Measurements from ENCODE around the gene NOVA2.

NOVA2 gene, protein sequence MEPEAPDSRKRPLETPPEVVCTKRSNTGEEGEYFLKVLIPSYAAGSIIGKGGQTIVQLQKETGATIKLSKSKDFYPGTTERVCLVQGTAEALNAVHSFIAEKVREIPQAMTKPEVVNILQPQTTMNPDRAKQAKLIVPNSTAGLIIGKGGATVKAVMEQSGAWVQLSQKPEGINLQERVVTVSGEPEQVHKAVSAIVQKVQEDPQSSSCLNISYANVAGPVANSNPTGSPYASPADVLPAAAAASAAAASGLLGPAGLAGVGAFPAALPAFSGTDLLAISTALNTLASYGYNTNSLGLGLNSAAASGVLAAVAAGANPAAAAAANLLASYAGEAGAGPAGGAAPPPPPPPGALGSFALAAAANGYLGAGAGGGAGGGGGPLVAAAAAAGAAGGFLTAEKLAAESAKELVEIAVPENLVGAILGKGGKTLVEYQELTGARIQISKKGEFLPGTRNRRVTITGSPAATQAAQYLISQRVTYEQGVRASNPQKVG

GRCh38 chr19:45973553-45974338 is at the start of gene NOVA2:
Gene NOVA2 (minus strand): TSS chr19:45973865. CDS start chr19:45973351, 514 bp downstream.
- no peak for DNase-seq (ENCODE audit: low read depth)

DNA sequence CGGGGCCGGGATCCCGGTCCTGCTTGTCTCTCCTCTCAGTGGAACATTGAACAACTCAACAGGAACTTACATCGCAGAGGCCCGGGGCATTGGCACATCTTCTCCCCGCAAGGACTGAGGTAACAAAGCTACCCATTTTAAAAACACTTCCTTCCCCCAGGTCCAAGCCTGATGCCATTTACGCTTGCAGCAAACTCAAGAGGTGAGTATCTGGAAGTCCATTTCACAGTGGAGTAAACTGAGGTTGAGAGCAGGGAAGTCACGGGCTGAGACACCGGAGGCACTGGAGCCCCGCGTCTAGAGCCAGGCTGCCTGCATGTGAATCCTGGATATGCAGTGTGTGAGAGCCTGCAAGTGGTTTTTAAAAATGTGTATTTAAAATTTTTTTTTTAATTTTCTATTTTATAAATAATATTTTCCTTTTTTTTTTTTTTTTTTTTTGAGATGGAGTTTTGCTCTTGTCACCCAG is 49.7 kb upstream of the NOVA2 start:
- DNase-seq (ENCODE audit: low read depth) = no peak

DNA sequence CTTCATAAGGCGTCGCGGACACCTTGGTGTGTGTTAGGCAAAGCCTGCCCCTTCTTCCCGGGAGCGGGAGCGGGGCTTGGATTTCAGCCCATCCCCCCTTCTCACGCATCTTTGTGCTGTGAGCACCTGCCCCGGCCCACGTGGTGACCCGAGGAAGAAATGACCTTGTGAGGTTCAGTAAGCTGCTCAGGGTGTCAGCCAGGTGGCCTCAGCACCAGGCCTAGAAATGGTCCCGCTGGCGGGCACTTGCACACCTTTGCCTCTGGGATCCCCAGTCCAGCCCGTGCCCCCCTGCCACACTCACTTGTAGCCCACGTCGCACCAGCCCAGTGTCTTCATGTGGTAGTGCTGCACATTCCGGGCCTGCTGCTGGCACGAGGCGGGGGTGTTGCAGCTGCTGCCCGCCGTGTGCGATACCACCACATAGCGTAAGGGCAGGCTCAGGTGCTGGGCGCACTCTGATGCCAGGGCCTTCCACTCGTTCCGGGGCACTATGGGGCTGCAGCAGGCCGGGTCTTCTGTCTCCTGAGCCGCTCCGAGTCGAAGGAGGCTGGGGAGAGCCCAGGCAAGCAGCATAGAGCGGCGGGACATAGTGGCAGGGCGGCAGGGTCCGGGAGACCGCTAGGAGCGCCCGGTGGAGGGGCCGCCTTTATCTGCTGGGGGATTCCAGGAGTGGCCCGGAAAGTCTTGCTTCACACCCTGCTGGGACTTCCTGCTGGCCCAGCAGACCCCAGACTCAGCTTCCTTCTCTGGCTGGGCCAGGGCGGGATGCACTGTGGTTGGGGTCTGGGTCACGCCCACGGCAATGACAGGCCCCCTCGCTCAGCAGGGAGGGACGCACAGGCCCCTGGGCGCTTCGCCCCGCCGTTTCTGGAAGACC is 49.0 kb upstream of the NOVA2 start, which contains the start of gene PGLYRP1:
Gene PGLYRP1 (minus strand): TSS at position 623 of the 880 bp plus-strand sequence. CDS start 32 bp downstream, at position 591.
- DNase-seq (ENCODE audit: low read depth) = no peak

GRCh38 chr19:46022061-46022430 is 48.4 kb upstream of the NOVA2 start:
- no peak for DNase-seq (ENCODE audit: low read depth)

DNA sequence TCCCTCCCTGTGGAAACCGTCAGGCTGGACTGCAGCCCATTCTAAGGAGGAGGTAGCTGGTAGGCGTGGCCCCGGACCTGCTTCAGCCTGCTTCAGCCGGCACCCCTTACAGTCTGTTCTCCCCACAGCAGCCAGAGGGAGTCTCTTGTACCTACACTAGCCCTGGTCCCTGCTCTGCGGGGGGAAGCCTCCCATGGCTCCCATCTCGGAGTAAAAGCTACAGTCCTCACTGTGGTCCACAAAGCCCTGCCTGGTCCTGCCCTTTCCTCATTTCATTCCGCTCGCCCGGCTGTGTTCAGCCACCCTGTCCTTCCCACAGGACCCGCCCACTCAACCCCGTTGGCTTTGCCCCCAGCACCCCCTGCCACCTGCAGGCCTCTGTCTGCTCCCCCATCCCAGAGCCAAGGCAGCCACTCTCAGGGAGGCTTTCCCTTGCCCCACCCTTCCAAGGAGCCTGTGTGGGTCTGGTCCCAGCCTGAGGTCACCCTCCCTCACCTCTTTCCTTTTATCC is 47.9 kb upstream of the NOVA2 start:
- no peak for DNase-seq (ENCODE audit: low read depth)

DNA sequence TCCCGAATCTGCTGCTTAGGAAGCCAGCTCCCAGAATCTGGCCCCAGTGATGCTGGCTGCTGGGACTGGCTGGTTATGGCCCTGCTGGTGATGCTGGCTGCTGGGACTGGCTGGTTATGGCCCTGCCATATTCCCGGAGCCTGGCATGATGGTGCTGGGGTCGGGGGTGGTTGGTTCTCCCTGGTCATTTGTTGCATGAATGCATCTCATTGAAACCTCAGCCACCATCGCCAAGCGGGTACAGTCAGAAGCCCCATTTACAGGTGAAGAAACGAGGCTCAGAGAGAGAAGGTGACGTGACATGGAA is 47.1 kb upstream of the NOVA2 start:
- DNase-seq (ENCODE audit: low read depth) = no peak

GRCh38 chr19:46019270-46019669 is 45.6 kb upstream of the NOVA2 start:
- DNase-seq (ENCODE audit: low read depth) = no peak

DNA sequence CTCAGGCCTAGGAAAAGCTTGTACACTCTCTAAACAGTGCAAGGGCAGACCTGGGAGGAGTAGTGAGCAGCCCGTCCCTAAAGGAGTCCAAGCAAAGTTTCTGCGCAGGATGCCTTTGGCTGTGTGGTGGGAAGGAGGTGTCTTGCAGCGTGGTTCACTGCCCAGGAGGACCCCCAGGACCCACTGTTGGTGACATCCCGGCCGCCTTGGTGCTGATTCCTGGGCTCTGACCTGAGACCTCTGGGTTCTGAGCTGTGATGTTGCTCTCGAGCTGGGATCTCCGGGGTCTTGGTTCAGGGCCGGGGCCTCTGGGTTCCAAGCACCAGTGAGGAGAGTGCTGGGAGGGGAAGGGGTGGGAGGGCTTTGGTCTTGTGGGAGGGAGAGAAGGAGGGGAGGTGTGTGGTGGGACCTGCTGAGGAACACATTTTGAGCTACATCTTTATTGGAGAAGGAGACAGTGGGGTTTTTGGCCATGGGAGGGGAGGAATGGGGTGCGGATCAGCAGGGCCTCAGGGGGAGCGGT is 45.1 kb upstream of the NOVA2 start:
- no peak for DNase-seq (ENCODE audit: low read depth)

GRCh38 chr19:46017874-46018675 is 44.4 kb upstream of the NOVA2 start:
- no peak for DNase-seq (ENCODE audit: low read depth)

DNA sequence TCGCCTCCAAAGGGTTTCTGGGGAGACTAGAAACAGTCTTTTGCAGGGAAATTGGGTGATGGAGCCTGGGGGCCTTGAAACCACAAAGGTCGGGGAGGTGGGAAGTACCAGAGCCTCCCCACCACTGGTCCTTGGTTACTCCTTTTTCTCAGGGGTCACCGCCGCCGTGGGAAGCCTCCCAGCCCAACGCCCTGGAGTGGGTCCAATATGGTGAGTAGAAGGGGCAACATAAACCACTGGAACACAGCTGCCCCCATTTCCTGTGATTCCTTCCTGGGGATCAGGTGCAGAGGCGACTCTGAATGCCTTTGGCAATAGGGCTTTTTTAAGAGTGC is 43.4 kb upstream of the NOVA2 start:
- no peak for DNase-seq (ENCODE audit: low read depth)

DNA sequence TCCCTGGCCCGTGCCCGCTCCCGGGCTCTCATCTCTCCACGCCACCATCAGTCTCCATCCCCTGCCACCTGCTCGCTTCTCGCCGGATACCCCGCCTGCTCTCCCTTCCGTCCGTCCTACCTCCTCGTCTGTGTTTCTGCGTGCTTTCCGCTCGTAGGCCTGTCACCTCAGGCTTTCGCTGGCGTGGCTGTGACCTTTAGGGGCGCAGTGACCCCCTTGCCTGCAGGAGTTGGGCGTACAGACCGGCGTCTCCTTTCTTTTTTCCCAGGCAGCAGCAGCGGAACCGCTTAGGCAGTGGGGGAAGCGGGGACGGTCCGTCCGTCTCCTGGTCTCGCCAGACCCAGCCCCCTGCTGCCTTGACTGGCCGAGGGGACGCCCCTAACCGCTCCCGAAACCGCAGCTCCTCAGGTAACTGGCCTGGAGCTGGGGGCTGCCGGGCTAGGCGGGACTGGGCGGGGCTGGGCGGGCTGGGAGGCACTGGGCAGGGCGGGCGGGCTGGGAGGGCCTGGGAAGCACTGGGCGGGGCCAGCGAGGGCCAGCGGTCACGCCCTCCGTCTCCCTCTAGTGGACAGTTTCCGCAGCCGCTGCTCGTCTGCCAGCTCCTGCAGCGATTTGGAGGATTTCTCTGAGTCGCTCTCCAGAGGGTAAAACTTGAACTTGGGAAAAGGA is 42.9 kb upstream of the NOVA2 start:
- no peak for DNase-seq (ENCODE audit: low read depth)

DNA sequence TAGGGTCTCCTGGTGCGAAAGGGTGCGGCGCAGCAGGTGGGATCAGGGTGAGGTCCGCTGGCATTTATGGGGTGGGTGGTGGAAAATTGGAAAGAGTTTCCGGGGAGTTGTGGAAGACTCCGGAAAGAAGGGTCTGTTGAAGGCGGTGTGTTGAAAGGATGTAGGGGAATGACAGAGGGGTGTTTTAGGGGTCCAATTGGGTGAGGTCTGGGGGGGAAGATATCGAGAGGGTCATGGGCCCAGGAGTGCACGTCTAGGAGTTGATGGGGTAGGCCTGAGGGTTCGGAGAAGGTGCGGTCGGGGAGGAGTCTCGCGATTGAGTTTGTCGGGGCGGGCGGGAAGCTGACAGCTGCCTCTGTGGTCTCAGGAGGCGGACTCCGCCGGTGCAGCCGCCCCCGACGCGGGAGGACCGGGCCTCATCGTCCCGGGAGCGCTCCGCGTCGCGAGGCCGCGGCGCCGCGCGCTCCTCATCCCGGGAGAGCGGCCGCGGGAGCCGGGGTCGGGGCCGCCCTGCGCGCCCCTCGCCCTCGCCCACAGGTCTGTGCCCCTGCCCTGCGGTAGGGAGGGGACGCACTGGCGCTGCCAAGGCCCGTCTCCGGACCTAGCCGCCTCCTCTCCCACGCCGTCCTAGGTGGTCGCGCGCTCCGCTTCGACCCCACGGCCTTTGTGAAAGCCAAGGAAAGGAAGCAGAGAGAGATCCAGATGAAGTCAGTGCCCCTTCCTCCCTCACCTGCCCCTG is 42.2 kb upstream of the NOVA2 start:
- no peak for DNase-seq (ENCODE audit: low read depth)

DNA sequence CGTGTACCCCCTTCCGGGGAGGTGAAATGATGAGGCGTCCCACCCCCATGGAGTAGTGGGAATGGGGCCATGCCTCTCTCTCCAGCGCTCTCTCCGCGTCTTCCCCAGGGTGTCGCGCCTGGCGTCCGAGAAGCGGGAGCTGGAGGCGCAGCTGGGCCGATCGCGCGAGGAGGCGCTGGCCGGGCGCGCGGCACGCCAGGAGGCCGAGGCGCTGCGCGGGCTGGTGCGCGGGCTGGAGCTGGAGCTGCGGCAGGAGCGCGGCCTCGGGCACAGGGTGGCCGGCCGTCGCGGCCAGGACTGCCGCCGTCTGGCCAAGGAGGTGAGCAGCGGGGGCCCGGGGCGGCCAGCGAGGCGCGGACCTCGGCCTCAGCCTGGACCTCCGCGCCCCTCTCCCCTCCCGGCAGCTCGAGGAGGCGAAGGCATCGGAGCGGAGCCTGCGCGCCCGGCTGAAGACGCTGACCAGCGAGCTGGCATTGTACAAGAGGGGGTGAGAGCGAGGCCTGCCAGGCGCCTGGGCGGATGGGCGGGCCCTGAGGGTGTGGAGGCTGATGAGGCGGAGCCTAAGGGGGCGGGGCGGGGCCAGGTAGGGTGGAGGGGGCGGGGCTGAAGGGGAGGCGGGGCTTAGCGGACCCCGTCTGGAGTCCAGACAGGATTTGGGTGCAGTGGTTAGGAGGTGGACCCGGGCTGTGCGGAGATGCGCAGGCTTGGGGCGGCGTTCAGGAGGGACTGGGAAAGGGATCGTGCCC is 41.4 kb upstream of the NOVA2 start:
- no peak for DNase-seq (ENCODE audit: low read depth)

DNA sequence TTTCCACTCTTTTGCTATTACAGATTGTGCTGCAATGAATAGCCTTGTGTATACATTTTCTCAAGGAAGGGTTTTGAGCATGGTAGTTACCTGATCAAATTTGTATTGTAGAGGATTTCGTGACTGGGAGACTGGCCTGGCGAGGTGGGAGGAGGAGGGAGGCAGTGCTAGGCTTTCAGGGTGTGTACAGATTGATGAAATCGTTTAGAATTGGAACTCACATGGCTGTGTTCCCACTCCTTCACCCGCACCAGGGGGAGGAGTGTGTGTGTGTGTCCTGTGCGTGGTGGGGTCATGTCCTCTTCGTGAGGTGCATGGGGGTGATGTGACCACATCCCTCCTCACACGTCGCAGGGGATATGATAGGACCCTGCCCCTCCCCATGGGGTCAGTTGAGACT is 40.9 kb upstream of the NOVA2 start:
- no peak for DNase-seq (ENCODE audit: low read depth)

GRCh38 chr19:46009530-46010510 is 36.2 kb upstream of the NOVA2 start:
- DNase-seq (ENCODE audit: low read depth) = no peak

- DNase-seq (ENCODE audit: low read depth) = no peak
Measured at GRCh38 chr19:46006411-46006810, 32.7 kb upstream of the NOVA2 start.

DNA sequence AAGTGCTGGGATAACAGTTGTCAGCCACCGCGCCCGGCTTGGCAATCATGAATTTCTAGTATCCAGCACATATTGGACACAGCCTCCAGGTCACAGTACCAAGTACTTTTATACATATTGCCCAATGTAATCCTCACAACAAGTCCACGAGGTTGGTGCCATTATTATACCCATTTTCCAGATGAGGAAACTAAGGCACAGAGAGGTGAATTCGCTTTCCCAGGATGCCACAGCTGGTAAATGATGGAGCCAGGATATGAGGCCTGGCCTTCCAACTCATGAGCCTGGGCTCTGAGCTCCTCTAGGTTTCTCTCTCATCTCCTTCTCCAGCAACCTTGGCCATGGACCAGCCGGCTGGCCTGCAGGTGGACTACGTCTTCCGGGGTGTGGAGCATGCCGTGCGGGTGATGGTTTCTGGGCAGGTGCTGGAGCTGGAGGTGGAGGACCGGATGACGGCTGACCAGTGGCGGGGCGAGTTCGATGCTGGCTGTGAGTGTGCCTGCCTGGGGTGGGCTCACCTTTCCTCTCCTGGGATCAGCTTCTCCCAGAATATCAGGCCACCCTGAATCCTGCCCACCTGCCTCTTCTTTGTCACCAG is 29.1 kb upstream of the NOVA2 start:
- no peak for DNase-seq (ENCODE audit: low read depth)
